ENCODE data around the gene BIRC6.
"Not testable (repeated sequence)": the region's sequence is repeated elsewhere in the genome, so short reads cannot be mapped to it uniquely, and the experiment has no call there.

The BIRC6 gene

DNA sequence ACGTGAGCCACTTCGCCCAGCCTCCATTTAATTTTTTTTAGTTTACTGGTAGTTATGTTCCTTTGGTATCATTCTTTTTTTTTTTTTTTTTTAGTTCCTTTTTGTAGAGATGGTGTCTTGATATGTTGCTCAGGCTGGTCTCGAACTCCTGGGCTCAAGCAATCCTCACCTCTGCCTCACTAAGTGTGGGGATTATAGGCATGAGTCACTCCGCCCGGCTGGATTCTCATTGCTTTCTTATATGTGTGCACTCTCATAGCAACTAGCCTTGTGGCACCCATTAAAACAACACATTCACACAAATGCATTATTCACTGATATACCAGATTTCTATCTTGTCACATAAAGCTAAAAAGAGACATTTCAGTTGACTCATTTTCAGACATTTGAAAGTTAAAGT is 275.3 kb downstream of the BIRC6 start:
- in situ Hi-C loops (cut with HindIII; ENCODE audit: low sequenced_read_pairs) = no loop called here
- DNase-seq (ENCODE audit: low read depth, low spot score) = peak; percentile 47
- H3K4me3 ChIP-seq (ENCODE audit: low read depth, low read length) = no peak overlapping the region
- TF ChIP-seq, protein P1, sequence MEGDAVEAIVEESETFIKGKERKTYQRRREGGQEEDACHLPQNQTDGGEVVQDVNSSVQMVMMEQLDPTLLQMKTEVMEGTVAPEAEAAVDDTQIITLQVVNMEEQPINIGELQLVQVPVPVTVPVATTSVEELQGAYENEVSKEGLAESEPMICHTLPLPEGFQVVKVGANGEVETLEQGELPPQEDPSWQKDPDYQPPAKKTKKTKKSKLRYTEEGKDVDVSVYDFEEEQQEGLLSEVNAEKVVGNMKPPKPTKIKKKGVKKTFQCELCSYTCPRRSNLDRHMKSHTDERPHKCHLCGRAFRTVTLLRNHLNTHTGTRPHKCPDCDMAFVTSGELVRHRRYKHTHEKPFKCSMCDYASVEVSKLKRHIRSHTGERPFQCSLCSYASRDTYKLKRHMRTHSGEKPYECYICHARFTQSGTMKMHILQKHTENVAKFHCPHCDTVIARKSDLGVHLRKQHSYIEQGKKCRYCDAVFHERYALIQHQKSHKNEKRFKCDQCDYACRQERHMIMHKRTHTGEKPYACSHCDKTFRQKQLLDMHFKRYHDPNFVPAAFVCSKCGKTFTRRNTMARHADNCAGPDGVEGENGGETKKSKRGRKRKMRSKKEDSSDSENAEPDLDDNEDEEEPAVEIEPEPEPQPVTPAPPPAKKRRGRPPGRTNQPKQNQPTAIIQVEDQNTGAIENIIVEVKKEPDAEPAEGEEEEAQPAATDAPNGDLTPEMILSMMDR (IDR thresholded peaks at IDR 0.05; ENCODE audit: low read depth, low read length) = no peak

DNA sequence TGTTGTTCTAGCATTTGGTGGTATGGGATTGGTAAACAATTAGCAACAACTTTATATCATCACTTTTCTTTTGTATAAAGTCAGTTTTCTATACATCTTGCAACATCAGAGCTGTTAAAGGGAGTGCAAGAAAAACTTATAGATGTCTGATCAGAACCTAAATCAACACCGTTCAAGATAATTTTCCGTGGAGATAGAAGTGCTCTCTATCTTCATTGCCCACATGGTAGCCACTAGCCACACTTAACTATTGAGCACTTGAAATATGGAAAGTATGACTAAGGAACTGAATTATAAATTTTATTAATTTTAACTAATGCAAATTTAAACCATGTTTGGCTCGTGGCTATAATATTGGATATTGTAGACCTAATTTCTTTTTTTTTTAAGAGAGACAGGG is 276.2 kb downstream of the BIRC6 start:
- no peak for DNase-seq (ENCODE audit: low read depth, low spot score)
- in situ Hi-C loops (cut with HindIII; ENCODE audit: low sequenced_read_pairs) = no loop called here
- H3K4me3 ChIP-seq (ENCODE audit: low read depth, low read length) = no peak overlapping the region

DNA sequence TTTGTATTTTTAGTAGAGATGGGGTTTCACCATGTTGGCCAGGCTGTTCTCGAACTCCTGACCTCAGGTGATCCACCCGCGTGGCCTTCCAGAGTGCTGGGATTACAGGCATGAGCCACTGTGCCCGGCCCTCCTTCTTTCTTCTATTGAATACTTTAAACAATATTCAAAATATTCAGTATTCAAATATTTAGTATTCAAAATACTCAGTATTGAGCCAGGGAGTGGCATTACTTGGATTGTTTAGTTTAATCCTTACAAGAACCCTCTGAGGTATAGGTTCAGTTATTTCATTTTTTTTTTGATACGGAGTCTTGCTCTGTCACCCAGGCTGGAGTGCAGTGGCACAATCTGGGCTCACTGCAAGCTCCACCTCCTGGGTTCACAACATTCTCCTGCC is 281.7 kb downstream of the BIRC6 start:
- in situ Hi-C loops (cut with HindIII; ENCODE audit: low sequenced_read_pairs); H3K4me3 ChIP-seq (ENCODE audit: low read depth, low read length); DNase-seq (ENCODE audit: low read depth, low spot score): not testable (repeated sequence)

More for the DNA sequence above, 276.2 kb downstream of the BIRC6 start:
- TF ChIP-seq, protein P1 (IDR thresholded peaks at IDR 0.05; ENCODE audit: low read depth, low read length) = no peak

DNA sequence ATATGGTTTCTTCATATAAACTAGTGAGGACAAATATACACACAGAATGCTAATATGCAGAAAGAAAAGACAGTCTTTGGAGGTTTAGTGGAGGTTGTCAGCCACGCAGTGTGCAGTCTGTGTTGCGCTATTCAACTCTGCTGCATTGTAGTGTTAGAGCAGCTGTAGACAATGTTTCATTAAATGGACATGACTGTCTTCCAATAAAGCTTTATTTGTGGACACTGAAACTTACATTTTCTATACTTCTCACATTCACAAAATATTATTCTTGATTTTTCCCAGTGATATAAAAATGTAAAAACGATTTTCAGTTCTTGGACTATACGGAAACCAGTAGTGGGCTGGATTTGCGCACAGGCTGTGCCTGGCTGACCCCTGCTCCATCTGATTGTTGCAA is 284.4 kb downstream of the BIRC6 start:
- TF ChIP-seq, protein P1 (IDR thresholded peaks at IDR 0.05; ENCODE audit: low read depth, low read length) = no peak
- in situ Hi-C loops (cut with HindIII; ENCODE audit: low sequenced_read_pairs) = no loop called here
- DNase-seq (ENCODE audit: low read depth, low spot score) = no peak
- no peak overlapping the region for H3K4me3 ChIP-seq (ENCODE audit: low read depth, low read length)

DNA sequence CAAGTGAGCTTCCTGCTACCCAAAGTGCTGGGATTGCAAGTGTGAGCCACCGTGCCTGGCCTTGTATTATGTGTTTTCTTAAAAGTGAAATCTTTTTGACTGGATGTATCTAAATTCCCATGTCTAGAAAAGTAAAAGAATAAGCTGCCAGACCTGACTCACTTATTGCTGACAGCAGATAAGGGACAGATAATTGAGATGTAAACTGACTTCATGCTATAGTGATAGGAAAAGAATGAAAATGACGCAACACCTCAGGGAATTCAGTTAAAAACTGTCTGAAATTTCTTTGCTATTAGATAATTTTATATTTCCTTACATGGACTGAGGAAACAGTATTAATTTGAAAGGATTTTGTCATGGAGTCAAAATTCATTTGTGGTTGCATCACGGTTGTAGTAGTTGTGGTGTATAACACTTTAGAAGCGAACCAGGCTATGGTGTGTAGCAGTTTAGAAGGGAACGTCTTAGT is 290.4 kb downstream of the BIRC6 start:
- TF ChIP-seq, protein P1 (IDR thresholded peaks at IDR 0.05; ENCODE audit: low read depth, low read length) = no peak
- DNase-seq (ENCODE audit: low read depth, low spot score) = peak; percentile 51
- in situ Hi-C loops (cut with HindIII; ENCODE audit: low sequenced_read_pairs) = no loop called here
- H3K4me3 ChIP-seq (ENCODE audit: low read depth, low read length) = no peak overlapping the region

DNA sequence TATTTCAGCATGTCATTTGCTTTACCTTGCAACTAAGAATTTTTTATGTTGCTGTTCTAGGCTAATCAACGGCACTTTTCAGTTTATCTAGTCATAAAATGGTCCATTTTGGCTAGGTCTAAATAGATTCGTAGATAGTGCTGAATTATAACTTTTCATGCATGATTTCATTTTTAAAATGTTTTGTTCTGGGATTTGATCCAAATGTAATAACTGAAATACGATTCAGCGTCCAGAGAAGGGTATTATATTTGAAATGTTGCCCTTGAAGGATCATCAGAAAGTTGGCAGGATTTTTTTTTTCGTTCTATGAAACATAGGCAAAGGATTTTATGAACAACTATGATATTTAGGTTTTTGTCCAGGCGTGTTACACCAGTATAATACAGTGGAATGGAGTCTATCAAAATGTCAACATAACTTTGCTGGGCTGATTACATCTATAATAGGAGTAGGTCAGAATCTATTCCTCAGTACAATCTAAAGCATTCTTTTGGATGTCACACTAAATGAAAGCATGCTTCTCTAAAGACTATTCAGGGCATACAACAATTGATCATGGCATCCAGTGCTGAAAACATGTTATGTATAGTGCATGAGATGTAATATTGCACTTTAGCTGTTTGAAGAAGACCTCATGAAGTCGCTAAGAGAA is 295.9 kb downstream of the BIRC6 start:
- in situ Hi-C loops (cut with HindIII; ENCODE audit: low sequenced_read_pairs) = no loop called here
- TF ChIP-seq, protein P1 (IDR thresholded peaks at IDR 0.05; ENCODE audit: low read depth, low read length) = no peak
- DNase-seq (ENCODE audit: low read depth, low spot score) = peak; percentile 22
- no peak overlapping the region for H3K4me3 ChIP-seq (ENCODE audit: low read depth, low read length)

DNA sequence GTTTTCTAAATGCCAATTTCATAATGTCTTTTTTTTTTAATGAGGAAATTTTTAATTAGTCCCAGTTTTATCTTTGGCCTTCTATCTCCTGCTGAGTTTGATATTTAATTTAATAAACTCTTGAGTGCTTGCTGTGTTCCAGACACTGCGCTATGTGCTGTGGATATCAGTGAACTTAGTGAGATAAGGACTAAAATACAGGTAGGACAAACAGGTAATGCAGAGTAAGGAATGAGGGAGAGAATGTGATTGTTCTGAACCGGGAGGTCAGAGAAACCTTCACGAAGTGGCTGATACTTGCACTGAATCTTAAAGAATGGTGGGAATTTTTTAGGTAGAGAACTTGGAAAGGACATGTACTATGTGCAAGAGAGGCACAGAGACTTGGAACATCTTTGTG is 299.2 kb downstream of the BIRC6 start:
- no peak for DNase-seq (ENCODE audit: low read depth, low spot score)
- TF ChIP-seq, protein P1 (IDR thresholded peaks at IDR 0.05; ENCODE audit: low read depth, low read length) = no peak
- in situ Hi-C loops (cut with HindIII; ENCODE audit: low sequenced_read_pairs) = no loop called here
- H3K4me3 ChIP-seq (ENCODE audit: low read depth, low read length) = no peak overlapping the region

All from astrocyte of the spinal cord (primary cell).